Stimulated activated CD8-positive, alpha-beta memory T cell treated with anti-CD3 and anti-CD28 coated beads, Interleukin-2, amount 100 ng/mL, for 48 hours (primary cell): ENCODE data around the gene ATP5PO.
A peak's percentile ranks its signal among the peaks of the same experiment; 100 is the strongest.

Source experiments
- DNase-seq, 2 donors: peaks; one replicate each; pipeline ENCODE4 v3.0.0-alpha.2; 2020; ENCODE audit warnings: low read depth in 2 of 2

Gene ATP5PO

GRCh38 chr21:33915368-33916199, at the start of gene ATP5PO:
Gene ATP5PO (minus strand): TSS chr21:33915804. CDS start chr21:33915763, 41 bp downstream.
- peak; percentile 94 to 96 for DNase-seq

- no peak for DNase-seq
Observed at GRCh38 chr21:33964706-33965325, 49.2 kb upstream of the ATP5PO start.

- no peak for DNase-seq
Observed at GRCh38 chr21:33963848-33964555, 48.4 kb upstream of the ATP5PO start.

GRCh38 chr21:33962290-33962689, 46.7 kb upstream of the ATP5PO start:
- DNase-seq = no peak

- no peak for DNase-seq
Observed at GRCh38 chr21:33961061-33961460, 45.5 kb upstream of the ATP5PO start.

GRCh38 chr21:33959680-33960079, 44.1 kb upstream of the ATP5PO start:
- DNase-seq = no peak

GRCh38 chr21:33954395-33954794, 38.8 kb upstream of the ATP5PO start:
- no peak for DNase-seq

- DNase-seq = no peak
Observed at GRCh38 chr21:33951276-33952178, 35.9 kb upstream of the ATP5PO start.

GRCh38 chr21:33950431-33951079, 35.0 kb upstream of the ATP5PO start:
- no peak for DNase-seq

- peak in 1 of 2 donors; percentile 43 for DNase-seq
Observed at GRCh38 chr21:33949516-33950430, 34.2 kb upstream of the ATP5PO start.

- DNase-seq = no peak
Observed at GRCh38 chr21:33948951-33949444, 33.4 kb upstream of the ATP5PO start.

- DNase-seq = peak; percentile 69 to 70
Observed at GRCh38 chr21:33948096-33948950, 32.7 kb upstream of the ATP5PO start.

GRCh38 chr21:33947451-33948095, 32.0 kb upstream of the ATP5PO start:
- DNase-seq = peak; percentile 64 to 75

- DNase-seq = no peak
Observed at GRCh38 chr21:33945652-33946270, 30.2 kb upstream of the ATP5PO start.

GRCh38 chr21:33944185-33944763, 28.7 kb upstream of the ATP5PO start:
- no peak for DNase-seq

GRCh38 chr21:33943293-33943692, 27.7 kb upstream of the ATP5PO start:
- DNase-seq = no peak

GRCh38 chr21:33942426-33942825, 26.8 kb upstream of the ATP5PO start:
- DNase-seq = no peak
